ENCODE results near the gene GABBR2.

The GABBR2 gene

GRCh38 chr9:98743818-98744611 lies 35.3 kb upstream of the GABBR2 start:
- no peak overlapping the region for H3K4me3 ChIP-seq (ENCODE audit: low read length)
- no peak for DNase-seq (ENCODE audit: low read depth)
- TF ChIP-seq CTCF (conservative IDR thresholded peaks at IDR 0.05; ENCODE audit: low read length): no peak

GRCh38 chr9:98743329-98743728 lies 34.6 kb upstream of the GABBR2 start:
- DNase-seq (ENCODE audit: low read depth): no peak
- no peak for TF ChIP-seq CTCF (conservative IDR thresholded peaks at IDR 0.05; ENCODE audit: low read length)
- H3K4me3 ChIP-seq (ENCODE audit: low read length): no peak overlapping the region

- TF ChIP-seq CTCF (conservative IDR thresholded peaks at IDR 0.05; ENCODE audit: low read length): no peak
- DNase-seq (ENCODE audit: low read depth): peak; percentile 29
- no peak overlapping the region for H3K4me3 ChIP-seq (ENCODE audit: low read length)
Measured at GRCh38 chr9:98742325-98743280, 33.9 kb upstream of the GABBR2 start.

GRCh38 chr9:98740226-98740881 lies 31.6 kb upstream of the GABBR2 start:
- TF ChIP-seq CTCF (conservative IDR thresholded peaks at IDR 0.05; ENCODE audit: low read length): no peak
- no peak for DNase-seq (ENCODE audit: low read depth)

GRCh38 chr9:98738741-98739140 lies 30.0 kb upstream of the GABBR2 start:
- TF ChIP-seq CTCF (conservative IDR thresholded peaks at IDR 0.05; ENCODE audit: low read length): no peak
- H3K4me3 ChIP-seq (ENCODE audit: low read length): no peak overlapping the region
- DNase-seq (ENCODE audit: low read depth): no peak

More at GRCh38 chr9:98740226-98740881, 31.6 kb upstream of the GABBR2 start:
- no peak overlapping the region for H3K4me3 ChIP-seq (ENCODE audit: low read length)

- no peak for TF ChIP-seq CTCF (conservative IDR thresholded peaks at IDR 0.05; ENCODE audit: low read length)
- H3K4me3 ChIP-seq (ENCODE audit: low read length): no peak overlapping the region
- DNase-seq (ENCODE audit: low read depth): no peak
Measured at GRCh38 chr9:98736226-98736625, 27.5 kb upstream of the GABBR2 start.

All from AG10803 (cell line).